Amniotic stem cell (primary cell): ENCODE results near the gene MAEL.

ENCODE experiments used
- DNase-seq: peaks from one replicate; lab custom pipeline; 2025; lab: John Stamatoyannopoulos, UW

The MAEL gene

GRCh38 chr1:166988974-166989515 lies at the start of gene MAEL:
MAEL (plus strand) TSS chr1:166989280; CDS start chr1:166989353, 73 bp downstream.
- no peak for DNase-seq

GRCh38 chr1:166939741-166940375 lies 49.2 kb upstream of the MAEL start:
- no peak for DNase-seq

- no peak for DNase-seq
Observed at GRCh38 chr1:166944186-166944967, 44.7 kb upstream of the MAEL start.

- DNase-seq = peak; percentile 25
Observed at GRCh38 chr1:166947398-166948043, 41.6 kb upstream of the MAEL start.

GRCh38 chr1:166948856-166949350 lies 40.2 kb upstream of the MAEL start:
- DNase-seq = no peak

GRCh38 chr1:166950156-166950555 lies 38.9 kb upstream of the MAEL start:
- DNase-seq = no peak

GRCh38 chr1:166951050-166951449 lies 38.0 kb upstream of the MAEL start:
- no peak for DNase-seq

- DNase-seq = no peak
Observed at GRCh38 chr1:166952002-166952746, 36.9 kb upstream of the MAEL start.

- no peak for DNase-seq
Observed at GRCh38 chr1:166953491-166953890, 35.6 kb upstream of the MAEL start.

- DNase-seq = no peak
Observed at GRCh38 chr1:166956057-166956850, 32.8 kb upstream of the MAEL start.

- DNase-seq = no peak
Observed at GRCh38 chr1:166956872-166957271, 32.2 kb upstream of the MAEL start.

GRCh38 chr1:166960858-166961474 lies 28.1 kb upstream of the MAEL start:
- no peak for DNase-seq

GRCh38 chr1:166969074-166969677 lies 19.9 kb upstream of the MAEL start:
- no peak for DNase-seq

GRCh38 chr1:166971252-166971651 lies 17.8 kb upstream of the MAEL start:
- DNase-seq = no peak

- no peak for DNase-seq
Observed at GRCh38 chr1:166972193-166972592, 16.9 kb upstream of the MAEL start.

GRCh38 chr1:166972826-166973225 lies 16.3 kb upstream of the MAEL start:
- DNase-seq = no peak

GRCh38 chr1:166974647-166975345 lies 14.3 kb upstream of the MAEL start:
- no peak for DNase-seq

GRCh38 chr1:166975361-166976129 lies 13.5 kb upstream of the MAEL start, which contains the start of gene ILDR2:
ILDR2 (minus strand) TSS chr1:166975540; CDS start chr1:166975268, 272 bp downstream.
- DNase-seq = no peak

- no peak for DNase-seq
Observed at GRCh38 chr1:166977951-166978350, 11.1 kb upstream of the MAEL start.
